Mesenchymal stem cell (in vitro differentiated cells and primary cell): ENCODE data around the gene MDFI. TPM values are rescaled to one million over a fixed set of nuclear protein-coding genes. Genes with fewer than 3 reads are reported as not detected.

Source experiments
- small RNA-seq: library from polyadenylated mRNA; stranded (forward); fragments of <200 nt; extraction: miRNeasy Mini kit (QIAGEN cat#:217004); gene quantifications from one replicate; pipeline ENCODE3, GENCODE V24; 2013; ENCODE audit warnings: low read depth

The MDFI gene

Small RNA genes lying within 50 kb of the gene (small RNA-seq; reads per million reads assigned to genes)
- not detected for gene MIR4641
